Breast epithelium (tissue), 4 donors: ENCODE results near the gene LLPH. TPM values are rescaled to one million over a fixed set of nuclear protein-coding genes. Genes with fewer than 3 reads are reported as not detected.

Source experiments
- DNase-seq, 2 donors: peaks; one replicate each; pipeline ENCODE4 v3.0.0-alpha.2; 2019; ENCODE audit warnings: low spot score in 2 of 2
- H3K27ac ChIP-seq, 2 donors: fragments of 200-600 bp; sonication (generic) in 1 of 2; one replicate each; pipeline ENCODE4 v1.5.1; 2016 to 2019; ENCODE audit warnings: mild to moderate bottlenecking in 1 of 2
- H3K27me3 ChIP-seq, 2 donors: fragments of 200-600 bp; sonication (generic) in 1 of 2; one replicate each; pipeline versions ENCODE4 v1.5.1 to v1.6.0; 2017 to 2019; ENCODE audit warnings: control low read depth in 1 of 2, mild to moderate bottlenecking in 1 of 2
- H3K36me3 ChIP-seq: fragments of 200-600 bp; one replicate; pipeline ENCODE4 v1.5.1; 2019
- H3K4me1 ChIP-seq, 2 donors: fragments of 200-600 bp; sonication (generic); one replicate each; pipeline ENCODE4 v1.5.1; 2016 to 2019; ENCODE audit warnings: control low read depth in 1 of 2
- H3K4me3 ChIP-seq, 3 donors: fragments of 200-600 bp; sonication (generic); 1 replicate in 2 of 3; 2 replicates in 1 of 3; pipeline ENCODE4 v1.5.1; 2016 to 2019; ENCODE audit warnings: mild to moderate bottlenecking in 3 of 3, moderate library complexity in 2 of 3
- H3K9me3 ChIP-seq, 2 donors: fragments of 200-600 bp; sonication (generic) in 1 of 2; one replicate each; pipeline ENCODE4 v1.5.1; 2016 to 2019; ENCODE audit warnings: control low read depth in 1 of 2
- CTCF ChIP-seq, 3 donors: fragments of 450-650 bp; IDR thresholded peaks; one replicate each; pipeline ENCODE4 v1.5.1; 2016 to 2017; ENCODE audit warnings: antibody characterized with exemption in 3 of 3, mild to moderate bottlenecking in 3 of 3, moderate library complexity in 3 of 3
- POLR2A ChIP-seq: fragments of 450-650 bp; IDR thresholded peaks from one replicate; pipeline ENCODE4 v1.6.1; 2016; ENCODE audit warnings: antibody characterized with exemption, mild to moderate bottlenecking, moderate library complexity
- POLR2AphosphoS5 ChIP-seq, 3 donors: sonication (generic); formaldehyde crosslinking; IDR thresholded peaks; one replicate each; pipeline ENCODE4 v1.6.1; 2017; ENCODE audit warnings: antibody characterized with exemption in 3 of 3
- intact Hi-C: fragments of 100-400 bp; cut with DNase I; formaldehyde crosslinking; loops from one replicate; pipeline ENCODE4 v1.15.1; 2023; ENCODE audit warnings: low total_unique reads
- total RNA-seq, 3 donors: library from RNA; depleted of rRNA; stranded (reverse); fragments of >200 nt; gene quantifications; one replicate each; pipeline ENCODE4 v1.1.0, GENCODE V29; 2016

The LLPH gene
- total RNA-seq, 3 donors from 2014 or later = 3.9 to 6.6 (median 6.1) TPM

GRCh38 chr12:66154776-66155175 lies 24.2 kb upstream of the LLPH start:
- intact Hi-C loops = no loop called here
- TF ChIP-seq POLR2AphosphoS5 (IDR thresholded peaks at IDR 0.05) (no peak), POLR2A (no peak), CTCF (IDR thresholded peaks at IDR 0.05) (no peak)

GRCh38 chr12:66152732-66153131 lies 22.2 kb upstream of the LLPH start:
- H3K4me1 ChIP-seq = no peaks in the 10 kb centered on the region
- intact Hi-C loops = no loop called here
- no peak for DNase-seq
- TF ChIP-seq POLR2AphosphoS5 (IDR thresholded peaks at IDR 0.05) (no peak), CTCF (IDR thresholded peaks at IDR 0.05) (no peak), POLR2A (no peak)
- H3K9me3 ChIP-seq = no peaks in the 10 kb centered on the region
- H3K27ac ChIP-seq = no peak overlapping the region
- no peak overlapping the region for H3K4me3 ChIP-seq
- H3K27me3 ChIP-seq = no peaks in the 10 kb centered on the region
- H3K36me3 ChIP-seq = no peaks in the 10 kb centered on the region

More at GRCh38 chr12:66154776-66155175, 24.2 kb upstream of the LLPH start:
- Histone ChIP-seq H3K4me1 (no peaks in the 10 kb centered on the region), H3K27me3 (no peaks in the 10 kb centered on the region), H3K27ac (peak overlapping the region in 1 of 2 donors; percentile 40), H3K9me3 (peaks cover 0 to 7% of the 10 kb centered on the region in 2 donors), H3K36me3 (no peaks in the 10 kb centered on the region), H3K4me3 (no peak overlapping the region)
- DNase-seq = no peak

DNA sequence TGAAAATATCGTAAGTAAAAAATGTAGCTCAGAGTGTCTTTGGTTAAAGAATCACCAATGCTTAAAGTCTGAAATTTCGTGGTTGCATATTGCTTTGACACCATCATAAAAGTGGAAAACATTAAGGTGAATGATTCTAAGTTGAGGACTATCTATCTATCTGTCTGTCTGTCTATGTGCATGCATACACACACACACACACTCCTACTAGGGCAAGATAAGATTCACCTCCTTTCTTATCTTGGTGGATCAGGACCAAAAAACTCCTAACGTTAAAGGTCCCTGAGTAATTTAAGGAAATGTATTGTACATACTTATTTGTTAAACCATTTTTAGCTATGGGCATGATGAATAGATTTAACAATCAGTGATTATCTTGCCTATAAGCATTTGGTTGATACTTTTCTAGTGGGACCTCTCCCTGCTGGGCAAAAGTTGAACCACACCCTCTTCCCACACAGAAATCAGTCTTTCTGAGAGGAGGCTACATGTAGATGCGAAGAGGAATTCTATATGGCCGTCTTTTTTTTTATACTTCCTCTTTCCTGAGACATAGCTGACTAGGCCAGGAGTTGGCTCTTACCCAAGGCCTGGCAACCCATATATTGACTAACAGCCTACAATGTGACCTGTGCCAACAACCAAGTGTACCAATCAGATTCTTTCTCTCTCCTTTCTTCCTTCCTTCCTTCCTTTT lies 19.3 kb upstream of the LLPH start:
- Histone ChIP-seq H3K36me3 (no peaks in the 10 kb centered on the region), H3K4me3 (no peak overlapping the region), H3K9me3 (no peaks in the 10 kb centered on the region), H3K4me1 (no peaks in the 10 kb centered on the region), H3K27me3 (no peaks in the 10 kb centered on the region), H3K27ac (no peak overlapping the region)
- intact Hi-C loops = loop anchor here (5.0 kb wide), 1 partner anchor 542 kb away; no protein-coding TSS in a partner anchor
- TF ChIP-seq CTCF (IDR thresholded peaks at IDR 0.05) (no peak), POLR2A (no peak), POLR2AphosphoS5 (IDR thresholded peaks at IDR 0.05) (no peak)
- no peak for DNase-seq

- H3K4me1 ChIP-seq = no peaks in the 10 kb centered on the region
- H3K27me3 ChIP-seq = no peaks in the 10 kb centered on the region
- H3K27ac ChIP-seq = peak overlapping the region; percentile 53 to 64
- no peak overlapping the region for H3K4me3 ChIP-seq
- no peak for DNase-seq
- no peak for TF ChIP-seq POLR2AphosphoS5 (IDR thresholded peaks at IDR 0.05)
- peak; percentile 11 to 60 (median 52) for TF ChIP-seq CTCF (IDR thresholded peaks at IDR 0.05)
- H3K9me3 ChIP-seq = peaks cover 5 to 22% of the 10 kb centered on the region in 2 donors
- intact Hi-C loops = loop anchor here (5.0 kb wide), 1 partner anchor 547 kb away; no protein-coding TSS in a partner anchor
- H3K36me3 ChIP-seq = peaks cover 6% of the 10 kb centered on the region
Observed at GRCh38 chr12:66144791-66145754, 14.5 kb upstream of the LLPH start.
